ENCODE results near the gene ABHD12.

DNA sequence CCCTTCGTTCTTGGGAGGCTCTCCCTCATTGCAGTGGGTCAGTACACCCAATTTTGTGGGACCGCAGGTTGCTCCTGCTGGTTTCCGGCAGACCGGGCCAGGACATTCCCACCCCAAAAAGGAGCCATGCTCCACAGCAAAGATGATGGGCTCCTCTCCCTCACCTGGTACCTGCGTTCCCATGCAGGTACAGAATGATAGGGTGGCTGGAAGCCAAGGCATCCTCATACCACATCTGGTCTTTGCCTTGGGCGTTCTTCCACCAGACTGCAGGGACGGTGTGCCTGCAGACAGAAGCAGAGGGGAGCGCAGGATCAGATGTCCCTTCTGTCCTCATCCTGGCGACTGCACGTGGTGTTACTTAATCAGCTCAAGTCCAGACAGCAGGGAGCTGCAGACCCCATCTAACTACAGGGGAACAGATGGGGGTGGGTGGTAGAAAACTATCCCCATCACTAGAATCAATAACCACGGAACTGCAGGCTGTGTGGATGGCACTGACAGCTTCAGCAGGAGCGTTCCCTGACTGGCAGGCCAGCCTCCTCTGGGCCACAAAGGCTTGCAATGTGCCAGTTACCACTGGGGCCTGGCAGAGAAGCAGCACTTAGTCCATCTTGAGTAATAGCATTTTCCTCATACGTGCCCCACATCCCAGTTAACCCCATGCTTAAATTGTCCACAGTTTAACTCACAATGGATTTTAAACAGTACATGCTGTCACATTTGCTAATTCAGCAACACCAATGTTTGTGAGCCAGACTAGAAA, 70.4 kb downstream of the ABHD12 start:
- TF ChIP-seq, protein P1, sequence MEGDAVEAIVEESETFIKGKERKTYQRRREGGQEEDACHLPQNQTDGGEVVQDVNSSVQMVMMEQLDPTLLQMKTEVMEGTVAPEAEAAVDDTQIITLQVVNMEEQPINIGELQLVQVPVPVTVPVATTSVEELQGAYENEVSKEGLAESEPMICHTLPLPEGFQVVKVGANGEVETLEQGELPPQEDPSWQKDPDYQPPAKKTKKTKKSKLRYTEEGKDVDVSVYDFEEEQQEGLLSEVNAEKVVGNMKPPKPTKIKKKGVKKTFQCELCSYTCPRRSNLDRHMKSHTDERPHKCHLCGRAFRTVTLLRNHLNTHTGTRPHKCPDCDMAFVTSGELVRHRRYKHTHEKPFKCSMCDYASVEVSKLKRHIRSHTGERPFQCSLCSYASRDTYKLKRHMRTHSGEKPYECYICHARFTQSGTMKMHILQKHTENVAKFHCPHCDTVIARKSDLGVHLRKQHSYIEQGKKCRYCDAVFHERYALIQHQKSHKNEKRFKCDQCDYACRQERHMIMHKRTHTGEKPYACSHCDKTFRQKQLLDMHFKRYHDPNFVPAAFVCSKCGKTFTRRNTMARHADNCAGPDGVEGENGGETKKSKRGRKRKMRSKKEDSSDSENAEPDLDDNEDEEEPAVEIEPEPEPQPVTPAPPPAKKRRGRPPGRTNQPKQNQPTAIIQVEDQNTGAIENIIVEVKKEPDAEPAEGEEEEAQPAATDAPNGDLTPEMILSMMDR (conservative IDR thresholded peaks at IDR 0.05 in 1 of 2, IDR thresholded peaks at IDR 0.05 in 1 of 2; ENCODE audit: extremely low read depth in 1 of 2, insufficient read depth in 1 of 2, low read depth in 1 of 2, low read length in 2 of 2) = no peak
- TF ChIP-seq EZH2 (IDR thresholded peaks at IDR 0.05; ENCODE audit: borderline replicate concordance, low read length) = no peak

All from mammary epithelial cell (primary cell).